Left ventricle myocardium inferior (tissue), 1 donor: ENCODE data around the gene SLC16A2. TPM values are rescaled to one million over a fixed set of nuclear protein-coding genes. Genes with fewer than 3 reads are reported as not detected.

ENCODE experiments used
- DNase-seq: peaks from one replicate; pipeline ENCODE4 v3.0.0-alpha.2; 2020
- H3K27ac ChIP-seq: fragments of 200-600 bp; replicated peaks from 2 replicates; pipeline ENCODE4 v1.8.0; 2021
- H3K27me3 ChIP-seq: fragments of 200-600 bp; 2 replicates; pipeline ENCODE4 v1.8.0; 2021; ENCODE audit warnings: low read depth
- H3K36me3 ChIP-seq: fragments of 200-600 bp; 2 replicates; pipeline ENCODE4 v1.8.0; 2021
- H3K4me1 ChIP-seq: fragments of 200-600 bp; 2 replicates; pipeline ENCODE4 v1.8.0; 2021
- H3K4me3 ChIP-seq: fragments of 200-600 bp; 2 replicates; pipeline ENCODE4 v1.8.0; 2021; ENCODE audit warnings: mild to moderate bottlenecking, moderate library complexity
- H3K9me3 ChIP-seq: fragments of 200-600 bp; replicated peaks from 2 replicates; pipeline ENCODE4 v1.8.0; 2021
- intact Hi-C: fragments of 100-400 bp; cut with micrococcal nuclease; formaldehyde crosslinking; loops from one replicate; pipeline ENCODE4 v1.11.0; 2022
- total RNA-seq: library from RNA; stranded (reverse); fragmentation: NEBNext Ultra II Directional; extraction: Animal tissue kit (Norgen Biotek cat#: 25700); gene quantifications from one replicate; pipeline ENCODE4 v1.2.1, GENCODE V29; 2021
- TF ChIP-seq, protein P1 (sequence below): fragments of 200-600 bp; IDR thresholded peaks from 2 replicates; pipeline ENCODE4 v1.8.0; 2021; ENCODE audit warnings: antibody characterized with exemption, mild to moderate bottlenecking, borderline replicate concordance
- donor health status: DM: no; HTN: yes; CAD: no; lungs with severe emphysema.

Gene SLC16A2
- total RNA-seq, 1 donor from 2014 or later = 6.1 TPM

DNA sequence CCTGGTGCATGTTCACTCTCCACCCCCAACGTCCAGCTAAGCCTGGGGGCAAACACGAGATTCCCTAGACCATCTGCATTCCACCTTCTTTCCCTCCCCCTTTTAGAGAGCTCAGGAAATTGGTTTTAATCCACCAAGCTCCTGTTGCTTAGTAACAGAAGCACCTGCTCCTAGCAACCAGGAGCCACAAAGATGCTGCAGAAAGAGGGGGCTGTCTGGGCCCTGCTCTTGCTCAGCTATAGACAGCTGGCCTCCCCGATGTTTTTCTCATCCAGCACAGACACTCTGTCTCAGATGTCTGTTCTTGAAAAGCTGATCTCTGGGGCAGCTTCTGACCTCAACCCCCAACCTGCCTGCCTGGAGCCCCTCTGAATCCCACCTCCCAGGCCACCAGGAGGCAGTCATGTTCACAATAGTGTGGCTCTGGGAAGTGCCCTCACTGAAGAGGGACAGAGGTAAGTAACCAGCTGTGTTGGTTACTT is 71.5 kb downstream of the SLC16A2 start:
- intact Hi-C loops = no loop called here
- Histone ChIP-seq H3K27me3 (no peaks in the 10 kb centered on the region), H3K9me3 (no peaks in the 10 kb centered on the region), H3K36me3 (no peaks in the 10 kb centered on the region), H3K4me3 (no peak overlapping the region), H3K4me1 (no peaks in the 10 kb centered on the region), H3K27ac (no peak overlapping the region)
- no peak for DNase-seq
- TF ChIP-seq, protein P1, sequence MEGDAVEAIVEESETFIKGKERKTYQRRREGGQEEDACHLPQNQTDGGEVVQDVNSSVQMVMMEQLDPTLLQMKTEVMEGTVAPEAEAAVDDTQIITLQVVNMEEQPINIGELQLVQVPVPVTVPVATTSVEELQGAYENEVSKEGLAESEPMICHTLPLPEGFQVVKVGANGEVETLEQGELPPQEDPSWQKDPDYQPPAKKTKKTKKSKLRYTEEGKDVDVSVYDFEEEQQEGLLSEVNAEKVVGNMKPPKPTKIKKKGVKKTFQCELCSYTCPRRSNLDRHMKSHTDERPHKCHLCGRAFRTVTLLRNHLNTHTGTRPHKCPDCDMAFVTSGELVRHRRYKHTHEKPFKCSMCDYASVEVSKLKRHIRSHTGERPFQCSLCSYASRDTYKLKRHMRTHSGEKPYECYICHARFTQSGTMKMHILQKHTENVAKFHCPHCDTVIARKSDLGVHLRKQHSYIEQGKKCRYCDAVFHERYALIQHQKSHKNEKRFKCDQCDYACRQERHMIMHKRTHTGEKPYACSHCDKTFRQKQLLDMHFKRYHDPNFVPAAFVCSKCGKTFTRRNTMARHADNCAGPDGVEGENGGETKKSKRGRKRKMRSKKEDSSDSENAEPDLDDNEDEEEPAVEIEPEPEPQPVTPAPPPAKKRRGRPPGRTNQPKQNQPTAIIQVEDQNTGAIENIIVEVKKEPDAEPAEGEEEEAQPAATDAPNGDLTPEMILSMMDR = no peak

DNA sequence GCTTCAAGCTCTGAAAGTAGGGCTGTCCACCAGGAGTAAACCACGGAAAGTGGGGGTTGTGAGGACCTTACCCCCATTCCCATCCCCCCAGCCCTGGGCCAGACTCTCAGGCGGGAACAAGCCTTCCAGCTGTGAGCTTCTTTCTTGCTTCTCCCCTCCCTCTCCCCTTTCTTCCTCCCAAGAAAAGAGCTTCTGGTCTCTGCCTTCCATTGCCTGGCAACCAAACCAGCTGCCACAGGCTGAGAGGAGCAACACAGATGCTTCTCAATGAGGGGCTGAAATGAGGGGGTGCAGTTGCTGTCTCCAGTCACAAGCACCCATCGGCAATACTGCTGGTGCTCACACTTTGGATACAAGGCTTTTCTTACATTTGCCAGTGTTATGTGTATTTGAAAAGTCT is 72.5 kb downstream of the SLC16A2 start:
- intact Hi-C loops = no loop called here
- no peak for DNase-seq
- Histone ChIP-seq H3K9me3 (no peaks in the 10 kb centered on the region), H3K4me1 (no peaks in the 10 kb centered on the region), H3K36me3 (no peaks in the 10 kb centered on the region), H3K27ac (no peak overlapping the region), H3K27me3 (no peaks in the 10 kb centered on the region), H3K4me3 (no peak overlapping the region)
- TF ChIP-seq, protein P1 = no peak

DNA sequence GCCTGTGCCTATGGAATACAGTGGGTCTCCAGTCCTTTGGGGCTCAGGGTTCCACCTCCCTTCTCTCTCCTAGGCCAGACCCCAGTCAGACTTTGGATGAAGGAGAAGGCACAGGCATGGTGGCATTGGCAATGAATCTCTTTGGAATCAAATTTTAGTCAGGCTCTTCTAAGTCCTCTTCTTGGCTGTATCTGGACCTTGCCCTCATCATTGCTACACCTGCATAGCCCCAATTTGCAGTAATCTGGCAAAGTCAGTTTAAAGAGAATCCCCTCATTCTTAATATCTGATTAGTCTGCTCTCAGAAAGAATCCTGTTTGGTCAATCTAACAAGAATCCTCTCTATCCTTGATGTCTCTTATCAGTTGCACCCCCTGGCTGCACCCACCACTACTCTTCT is 77.6 kb downstream of the SLC16A2 start:
- H3K4me3 ChIP-seq = no peak overlapping the region
- H3K27me3 ChIP-seq = no peaks in the 10 kb centered on the region
- H3K9me3 ChIP-seq = no peaks in the 10 kb centered on the region
- TF ChIP-seq, protein P1 = no peak
- intact Hi-C loops = no loop called here
- no peaks in the 10 kb centered on the region for H3K36me3 ChIP-seq
- no peak overlapping the region for H3K27ac ChIP-seq
- no peaks in the 10 kb centered on the region for H3K4me1 ChIP-seq
- DNase-seq = no peak

DNA sequence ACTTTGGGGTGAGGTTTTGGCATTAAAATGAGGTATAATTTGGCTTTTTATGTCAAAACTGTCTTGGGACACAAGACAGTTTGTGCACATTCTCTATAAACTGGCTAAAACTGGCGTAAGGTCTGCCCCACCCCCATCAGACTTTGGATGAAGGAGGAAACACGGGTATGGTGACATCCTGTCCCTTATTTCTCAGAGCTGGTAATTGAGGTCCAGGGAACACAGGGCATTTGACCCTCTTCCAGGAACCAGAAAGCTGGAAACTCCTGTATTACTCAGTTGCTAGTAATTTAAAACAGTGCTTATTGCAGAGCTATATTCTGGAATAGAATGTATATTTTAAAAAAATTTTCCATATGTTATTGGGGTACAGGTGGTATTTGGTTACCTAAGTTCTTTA is 78.8 kb downstream of the SLC16A2 start:
- DNase-seq = no peak
- Histone ChIP-seq H3K36me3 (no peaks in the 10 kb centered on the region), H3K4me1 (no peaks in the 10 kb centered on the region), H3K27ac (no peak overlapping the region), H3K9me3 (no peaks in the 10 kb centered on the region), H3K27me3 (no peaks in the 10 kb centered on the region), H3K4me3 (no peak overlapping the region)
- TF ChIP-seq, protein P1 = no peak
- intact Hi-C loops = no loop called here

DNA sequence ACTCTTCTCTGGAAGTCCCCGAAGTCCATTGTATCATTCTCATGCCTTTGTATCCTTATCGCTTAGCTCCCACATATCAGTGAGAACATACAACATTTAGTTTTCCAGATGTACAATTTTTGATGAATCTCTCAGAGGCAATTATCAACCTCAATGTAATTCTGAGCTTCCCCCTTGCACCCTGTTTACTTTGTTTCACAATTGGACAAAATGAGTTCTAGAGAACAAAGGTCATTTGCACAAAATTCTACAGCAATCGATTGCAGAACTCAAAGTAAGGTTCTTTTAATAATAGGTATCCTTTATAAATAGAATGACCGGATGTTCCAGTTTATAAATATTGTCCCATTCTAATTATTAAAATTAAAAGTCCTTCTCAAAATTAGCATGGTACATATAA is 79.3 kb downstream of the SLC16A2 start:
- no peaks in the 10 kb centered on the region for H3K9me3 ChIP-seq
- intact Hi-C loops = no loop called here
- H3K4me3 ChIP-seq = no peak overlapping the region
- TF ChIP-seq, protein P1 = no peak
- no peak overlapping the region for H3K27ac ChIP-seq
- no peak for DNase-seq
- no peaks in the 10 kb centered on the region for H3K4me1 ChIP-seq
- no peaks in the 10 kb centered on the region for H3K27me3 ChIP-seq
- no peaks in the 10 kb centered on the region for H3K36me3 ChIP-seq

DNA sequence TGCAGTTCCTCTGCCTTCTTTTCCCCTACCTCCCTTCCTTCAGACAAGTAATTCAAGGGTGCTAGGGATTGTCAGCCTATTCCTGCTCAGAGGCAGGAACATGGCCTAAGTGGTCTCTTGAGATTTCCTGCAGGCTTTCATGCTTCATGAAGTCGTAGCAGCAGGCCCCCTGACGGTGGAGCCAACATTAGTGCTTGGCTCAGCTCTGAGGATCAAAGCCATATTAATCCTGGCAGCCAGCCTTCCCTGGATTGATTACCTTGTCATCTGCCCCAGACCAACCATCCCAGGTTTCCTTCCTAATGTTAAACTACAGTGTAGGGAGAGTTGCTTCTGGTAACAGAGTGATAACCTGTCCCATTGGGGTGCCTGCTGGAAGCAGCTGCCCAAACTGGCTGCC is 84.1 kb downstream of the SLC16A2 start:
- TF ChIP-seq, protein P1 = no peak
- Histone ChIP-seq H3K9me3 (no peaks in the 10 kb centered on the region), H3K36me3 (no peaks in the 10 kb centered on the region), H3K4me3 (no peak overlapping the region), H3K4me1 (no peaks in the 10 kb centered on the region), H3K27me3 (no peaks in the 10 kb centered on the region), H3K27ac (no peak overlapping the region)
- DNase-seq = no peak
- intact Hi-C loops = no loop called here
